Glutamatergic neuron (in vitro differentiated cells): ENCODE measurements around the gene NDUFA11. TPM values are rescaled to one million over a fixed set of nuclear protein-coding genes. Genes with fewer than 3 reads are reported as not detected.
A peak's percentile ranks its signal among the peaks of the same experiment; 100 is the strongest.

Experiments used
- DNase-seq: peaks from one replicate; pipeline ENCODE4 v3.0.0; 2022
- H3K27ac Mint-ChIP-seq: one replicate; pipeline ENCODE4 v1.8.0; 2020; ENCODE audit warnings: mild to moderate bottlenecking, mixed read lengths, inconsistent platforms; ENCODE audit not compliant: unreplicated experiment
- H3K27me3 Mint-ChIP-seq: one replicate; pipeline ENCODE4 v1.8.0; 2020; ENCODE audit warnings: mild to moderate bottlenecking, moderate library complexity, mixed read lengths, inconsistent platforms; ENCODE audit not compliant: unreplicated experiment
- H3K36me3 Mint-ChIP-seq: one replicate; pipeline ENCODE4 v1.8.0; 2020; ENCODE audit warnings: mild to moderate bottlenecking, mixed read lengths, inconsistent platforms; ENCODE audit not compliant: unreplicated experiment
- H3K4me1 Mint-ChIP-seq: one replicate; pipeline ENCODE4 v1.8.0; 2020; ENCODE audit warnings: mild to moderate bottlenecking, low read depth, mixed read lengths, inconsistent platforms; ENCODE audit not compliant: unreplicated experiment
- H3K4me3 Mint-ChIP-seq: one replicate; pipeline ENCODE4 v1.8.0; 2020; ENCODE audit warnings: mild to moderate bottlenecking, mixed read lengths, inconsistent platforms; ENCODE audit not compliant: unreplicated experiment
- H3K9me3 Mint-ChIP-seq: one replicate; pipeline ENCODE4 v1.8.0; 2020; ENCODE audit warnings: mild to moderate bottlenecking, moderate library complexity, mixed read lengths, inconsistent platforms; ENCODE audit not compliant: unreplicated experiment
- total RNA-seq: library from RNA; stranded (reverse); fragmentation: NEBNext Ultra II Directional; extraction: Animal tissue kit (Norgen Biotek cat#: 25700); gene quantifications from one replicate; pipeline ENCODE4 v1.2.1, GENCODE V29; 2021; ENCODE audit not compliant: unreplicated experiment
- TF ChIP-seq, protein P1 (sequence below): fragments of 200-600 bp; sonication (generic); IDR thresholded peaks from one replicate; pipeline ENCODE4 v1.5.0; 2021; ENCODE audit not compliant: partially characterized antibody, unreplicated experiment

NDUFA11 gene
- total RNA-seq, 1 donor from 2014 or later, result 193 TPM

DNA sequence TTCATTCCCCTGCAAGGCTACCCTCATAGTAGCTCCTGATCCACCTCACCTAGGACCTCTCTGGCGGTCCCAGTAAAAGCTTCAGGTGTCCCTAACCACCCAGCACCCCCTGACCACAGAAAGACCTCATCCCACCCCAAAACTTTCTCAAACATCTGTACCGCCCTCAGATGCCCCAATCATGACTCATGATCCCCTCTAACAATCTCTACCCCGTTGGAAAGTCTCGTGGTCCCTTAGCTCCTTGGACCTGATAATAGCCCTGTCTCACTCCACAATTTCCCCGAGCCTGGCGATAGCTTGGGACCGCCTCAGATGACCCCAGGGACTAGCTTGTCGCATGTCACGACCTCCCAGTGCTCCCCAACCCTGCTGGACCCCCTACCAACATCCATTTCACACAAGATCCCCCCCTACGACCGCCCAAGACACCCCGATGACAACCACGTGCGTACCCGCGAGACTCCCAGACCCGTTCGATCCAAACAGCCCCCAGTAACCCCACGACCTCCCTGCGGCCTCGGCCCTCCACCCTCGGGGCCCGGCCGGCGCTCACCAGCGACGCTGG is 450 bp downstream of the NDUFA11 start:
- peaks cover 10% of the 10 kb centered on the region for H3K9me3 Mint-ChIP-seq
- no peaks in the 10 kb centered on the region for H3K36me3 Mint-ChIP-seq
- DNase-seq, result no peak
- peak overlapping the region; percentile 98 for H3K4me3 Mint-ChIP-seq
- H3K4me1 Mint-ChIP-seq, result peaks cover 8% of the 10 kb centered on the region
- H3K27me3 Mint-ChIP-seq, result peaks cover 16% of the 10 kb centered on the region
- H3K27ac Mint-ChIP-seq, result peak overlapping the region; percentile 95
- TF ChIP-seq, protein P1, sequence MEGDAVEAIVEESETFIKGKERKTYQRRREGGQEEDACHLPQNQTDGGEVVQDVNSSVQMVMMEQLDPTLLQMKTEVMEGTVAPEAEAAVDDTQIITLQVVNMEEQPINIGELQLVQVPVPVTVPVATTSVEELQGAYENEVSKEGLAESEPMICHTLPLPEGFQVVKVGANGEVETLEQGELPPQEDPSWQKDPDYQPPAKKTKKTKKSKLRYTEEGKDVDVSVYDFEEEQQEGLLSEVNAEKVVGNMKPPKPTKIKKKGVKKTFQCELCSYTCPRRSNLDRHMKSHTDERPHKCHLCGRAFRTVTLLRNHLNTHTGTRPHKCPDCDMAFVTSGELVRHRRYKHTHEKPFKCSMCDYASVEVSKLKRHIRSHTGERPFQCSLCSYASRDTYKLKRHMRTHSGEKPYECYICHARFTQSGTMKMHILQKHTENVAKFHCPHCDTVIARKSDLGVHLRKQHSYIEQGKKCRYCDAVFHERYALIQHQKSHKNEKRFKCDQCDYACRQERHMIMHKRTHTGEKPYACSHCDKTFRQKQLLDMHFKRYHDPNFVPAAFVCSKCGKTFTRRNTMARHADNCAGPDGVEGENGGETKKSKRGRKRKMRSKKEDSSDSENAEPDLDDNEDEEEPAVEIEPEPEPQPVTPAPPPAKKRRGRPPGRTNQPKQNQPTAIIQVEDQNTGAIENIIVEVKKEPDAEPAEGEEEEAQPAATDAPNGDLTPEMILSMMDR, result no peak

GRCh38 chr19:5900976-5901375 is 2.6 kb downstream of the NDUFA11 start:
- Mint-ChIP-seq H3K27me3 (peaks cover 13% of the 10 kb centered on the region), H3K4me3 (peak overlapping the region; percentile 46), H3K36me3 (no peaks in the 10 kb centered on the region), H3K9me3 (peaks cover 10% of the 10 kb centered on the region), H3K27ac (peak overlapping the region; percentile 43), H3K4me1 (peaks cover 8% of the 10 kb centered on the region)
- DNase-seq, result no peak
- TF ChIP-seq, protein P1, result no peak

DNA sequence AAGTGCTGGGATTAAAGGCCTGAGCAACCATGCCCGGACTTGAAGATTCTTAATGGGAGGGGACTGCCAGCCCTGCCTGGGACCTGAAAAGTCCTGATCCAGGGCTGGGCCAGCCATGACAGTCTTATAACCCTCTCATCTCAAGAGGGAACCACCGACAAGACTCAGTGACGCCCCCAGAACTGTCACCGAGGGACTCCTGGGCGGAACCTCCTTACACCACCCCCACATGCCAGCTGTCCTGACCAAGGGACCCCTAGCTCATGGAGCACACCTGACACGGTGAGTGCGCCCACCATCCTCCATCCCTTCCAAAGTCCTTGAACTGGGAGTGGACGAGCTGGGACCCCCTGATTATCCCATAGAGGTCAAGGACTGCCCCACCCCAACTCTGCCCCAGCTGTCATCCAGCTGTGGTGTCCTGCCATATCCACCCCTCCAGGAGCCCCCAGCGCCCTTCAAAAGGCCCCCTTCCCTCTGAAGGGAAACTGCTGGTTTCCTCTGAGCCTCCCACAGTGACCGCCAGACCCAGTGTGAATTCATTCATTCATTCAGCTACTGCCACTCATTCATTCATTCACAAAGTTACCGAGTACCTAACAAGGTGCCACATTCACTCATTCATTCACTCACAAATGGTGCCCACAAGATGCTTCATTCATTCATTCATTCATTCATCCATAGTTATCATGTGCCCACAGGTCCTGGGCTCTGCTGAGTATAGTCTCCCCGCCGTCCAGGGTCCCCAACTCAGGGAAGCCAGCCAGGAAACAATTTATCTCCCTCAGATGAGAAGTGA is 3.7 kb downstream of the NDUFA11 start:
- Mint-ChIP-seq H3K4me3 (no peak overlapping the region), H3K4me1 (peaks cover 8% of the 10 kb centered on the region), H3K27ac (no peak overlapping the region), H3K27me3 (peaks cover 13% of the 10 kb centered on the region), H3K9me3 (peaks cover 10% of the 10 kb centered on the region), H3K36me3 (no peaks in the 10 kb centered on the region)
- DNase-seq, result no peak
- TF ChIP-seq, protein P1, result no peak

GRCh38 chr19:5897189-5897969 is 6.2 kb downstream of the NDUFA11 start:
- Mint-ChIP-seq H3K36me3 (no peaks in the 10 kb centered on the region), H3K27me3 (peaks cover 3% of the 10 kb centered on the region), H3K27ac (no peak overlapping the region), H3K4me3 (no peak overlapping the region), H3K9me3 (no peaks in the 10 kb centered on the region), H3K4me1 (peaks cover 6% of the 10 kb centered on the region)
- TF ChIP-seq, protein P1, result no peak
- no peak for DNase-seq
